GM19351 (cell line): ENCODE results near the gene PTBP1.
"Not testable (repeated sequence)": the region's sequence is repeated elsewhere in the genome, so short reads cannot be mapped to it uniquely, and the experiment has no call there.

Experiments used
- ATAC-seq: cut with Tn5 transposase; IDR thresholded peaks from one replicate; pipeline ENCODE4 v1.9.1; 2021; ENCODE audit warnings: mild to moderate bottlenecking, moderate library complexity; ENCODE audit not compliant: unreplicated experiment

PTBP1 gene

DNA sequence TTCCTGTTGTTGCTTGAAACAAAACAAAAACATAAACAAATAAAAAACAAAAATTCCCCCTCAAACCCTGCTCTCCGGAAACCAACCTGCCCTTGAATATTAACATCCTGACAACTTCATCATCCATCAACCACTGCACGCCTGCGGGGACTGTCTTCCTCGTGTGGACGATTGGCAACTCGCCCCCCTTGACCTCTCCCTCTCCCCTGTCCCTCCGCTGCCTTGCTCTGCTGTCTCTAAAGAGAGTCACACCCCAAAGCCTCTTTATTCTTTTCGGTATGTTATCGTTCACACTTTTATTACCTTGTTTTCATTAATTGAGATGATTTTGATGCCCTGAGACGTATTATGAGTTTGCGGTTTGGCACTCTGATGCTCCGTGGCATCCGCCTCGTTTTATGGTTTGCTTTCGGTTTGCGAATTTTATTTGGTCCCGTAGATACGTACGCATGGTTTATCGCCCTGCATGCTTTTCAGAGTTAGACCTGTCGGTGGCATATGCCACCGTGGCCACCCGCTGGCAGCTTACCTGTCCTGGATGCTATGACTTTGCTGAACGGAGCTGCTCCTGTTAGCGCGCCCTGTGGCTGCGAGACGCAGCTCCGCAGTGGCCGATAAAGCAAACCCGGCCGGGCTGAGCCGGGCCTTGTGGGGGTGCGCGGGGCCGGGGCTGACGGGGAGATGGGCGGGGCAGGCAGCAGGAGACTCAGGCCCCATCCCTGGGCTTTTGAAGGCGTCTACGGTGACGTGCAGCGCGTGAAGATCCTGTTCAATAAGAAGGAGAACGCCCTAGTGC is 10.6 kb downstream of the PTBP1 start:
- ATAC-seq = no peak

GRCh38 chr19:808423-808775 is 11.1 kb downstream of the PTBP1 start:
- ATAC-seq = no peak

GRCh38 chr19:810077-810855 is 13.0 kb downstream of the PTBP1 start:
- no peak for ATAC-seq

GRCh38 chr19:810883-811489 is 13.7 kb downstream of the PTBP1 start:
- no peak for ATAC-seq

- no peak for ATAC-seq
Measured at GRCh38 chr19:811506-812048, 14.3 kb downstream of the PTBP1 start.

DNA sequence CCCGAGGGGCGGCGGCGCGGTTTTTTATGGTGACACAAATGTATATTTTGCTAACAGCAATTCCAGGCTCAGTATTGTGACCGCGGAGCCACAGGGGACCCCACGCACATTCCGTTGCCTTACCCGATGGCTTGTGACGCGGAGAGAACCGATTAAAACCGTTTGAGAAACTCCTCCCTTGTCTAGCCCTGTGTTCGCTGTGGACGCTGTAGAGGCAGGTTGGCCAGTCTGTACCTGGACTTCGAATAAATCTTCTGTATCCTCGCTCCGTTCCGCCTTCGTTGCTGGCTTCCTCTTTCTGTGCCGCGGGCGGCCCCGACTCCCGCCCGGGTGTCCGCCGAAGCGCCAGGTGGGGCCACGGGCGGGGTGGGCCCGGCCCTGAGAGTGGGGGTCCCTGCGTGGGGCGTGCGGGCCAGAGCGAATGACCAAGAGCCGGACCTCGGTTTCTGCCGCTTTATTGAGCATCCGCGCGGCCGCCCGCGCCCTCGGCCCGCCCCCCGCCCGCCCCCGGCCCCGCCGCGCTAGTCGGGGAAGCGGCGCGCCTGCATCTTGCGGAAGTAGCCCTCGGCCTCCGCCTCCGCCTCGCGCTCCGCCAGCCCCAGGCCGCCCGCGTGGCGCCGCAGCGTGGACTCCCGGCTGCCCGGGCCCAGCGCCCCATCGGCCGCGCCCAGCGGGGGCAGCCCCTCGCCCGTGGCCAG is 14.9 kb downstream of the PTBP1 start:
- ATAC-seq = no peak

GRCh38 chr19:812747-813218 is 15.5 kb downstream of the PTBP1 start:
- no peak for ATAC-seq

DNA sequence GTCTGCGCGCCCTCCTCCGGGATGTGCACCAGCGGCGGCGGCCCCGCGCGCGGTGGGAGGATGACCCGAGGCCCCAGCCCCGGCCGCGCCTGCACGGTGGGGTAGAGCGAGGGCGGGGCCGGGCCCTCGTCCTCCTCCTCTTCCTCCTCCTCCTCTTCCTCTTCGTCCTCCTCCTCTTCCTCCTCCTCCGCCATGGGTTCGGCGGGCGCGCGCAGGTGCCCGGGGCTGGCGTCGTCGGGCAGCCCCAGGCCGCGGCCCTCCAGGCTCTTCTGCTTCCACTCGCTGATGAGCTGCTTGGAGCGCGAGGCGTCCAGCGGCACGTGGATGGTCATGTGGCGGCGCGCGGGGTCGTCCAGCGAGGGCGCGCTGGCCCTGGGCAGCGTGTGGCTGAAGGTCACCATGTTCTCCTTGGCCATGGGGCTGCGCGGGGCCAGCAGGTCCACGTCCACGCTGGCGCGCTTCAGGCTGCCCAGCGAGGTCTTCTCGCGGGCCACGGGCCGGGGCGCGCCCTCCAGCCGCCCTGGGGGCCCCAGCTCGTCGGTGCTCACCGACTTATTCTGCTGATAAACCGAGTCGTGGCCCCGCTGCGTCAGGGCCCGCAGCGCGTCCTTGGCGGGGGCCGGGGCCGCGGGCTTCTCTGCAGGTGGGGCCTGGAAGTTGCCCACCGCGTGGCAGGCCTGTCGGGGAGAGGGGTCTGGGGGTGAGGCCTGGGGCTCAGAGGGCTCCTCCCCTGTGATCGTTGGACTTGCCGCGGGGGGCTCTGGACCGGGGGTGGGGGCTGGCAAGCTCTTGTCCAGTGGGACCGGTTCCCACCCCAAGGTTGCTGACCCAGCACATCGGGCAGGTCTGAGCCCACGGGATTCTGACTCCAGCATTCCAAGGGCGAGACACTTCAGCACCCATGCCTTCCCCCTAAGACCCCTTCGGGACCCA is 16.2 kb downstream of the PTBP1 start:
- no peak for ATAC-seq

DNA sequence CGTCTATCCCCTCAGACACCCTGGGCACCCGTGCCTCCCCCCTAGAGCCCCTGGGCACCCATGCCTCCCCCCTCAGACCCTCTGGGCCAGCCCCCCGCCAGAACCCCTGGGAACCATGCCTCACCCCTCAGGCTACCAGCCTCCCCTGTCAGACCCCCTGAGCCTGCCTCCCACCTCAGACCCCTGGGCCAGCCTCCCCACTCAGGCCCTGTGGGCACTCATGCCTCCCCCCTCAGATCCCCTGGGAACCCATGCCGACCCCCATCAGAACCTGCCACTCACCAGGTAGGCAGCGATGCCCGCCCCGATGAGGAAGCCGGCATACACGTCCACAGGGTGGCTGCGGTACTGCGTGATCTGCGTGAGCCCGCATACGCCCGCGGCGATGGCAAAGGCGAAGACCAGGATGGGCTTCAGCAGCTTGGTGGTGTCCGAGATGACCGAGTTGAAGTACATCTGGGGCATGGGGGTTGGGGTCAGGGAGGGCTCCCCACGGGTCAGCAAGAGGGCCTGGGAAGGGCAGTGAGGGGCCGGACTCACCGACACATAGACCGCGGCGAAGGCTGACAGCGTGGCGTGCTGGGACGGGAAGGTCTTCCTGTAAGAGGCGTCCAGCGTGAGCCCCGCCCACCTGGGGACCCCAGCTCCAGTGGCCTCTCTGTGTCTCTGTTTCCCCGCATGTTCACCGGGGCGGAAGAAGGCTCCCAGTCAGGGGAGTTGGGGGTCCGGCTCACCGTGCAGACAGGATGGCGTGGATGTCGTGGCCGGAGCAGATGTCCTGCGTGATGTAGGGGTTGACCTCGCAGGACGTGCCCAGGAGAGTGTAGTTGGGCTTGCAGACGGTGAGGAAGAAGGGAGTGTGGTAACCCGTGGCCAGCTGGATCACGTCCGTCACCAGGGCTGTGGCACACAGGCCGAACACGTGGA is 17.2 kb downstream of the PTBP1 start:
- no peak for ATAC-seq

- ATAC-seq = no peak
Measured at GRCh38 chr19:815079-815774, 18.0 kb downstream of the PTBP1 start.

DNA sequence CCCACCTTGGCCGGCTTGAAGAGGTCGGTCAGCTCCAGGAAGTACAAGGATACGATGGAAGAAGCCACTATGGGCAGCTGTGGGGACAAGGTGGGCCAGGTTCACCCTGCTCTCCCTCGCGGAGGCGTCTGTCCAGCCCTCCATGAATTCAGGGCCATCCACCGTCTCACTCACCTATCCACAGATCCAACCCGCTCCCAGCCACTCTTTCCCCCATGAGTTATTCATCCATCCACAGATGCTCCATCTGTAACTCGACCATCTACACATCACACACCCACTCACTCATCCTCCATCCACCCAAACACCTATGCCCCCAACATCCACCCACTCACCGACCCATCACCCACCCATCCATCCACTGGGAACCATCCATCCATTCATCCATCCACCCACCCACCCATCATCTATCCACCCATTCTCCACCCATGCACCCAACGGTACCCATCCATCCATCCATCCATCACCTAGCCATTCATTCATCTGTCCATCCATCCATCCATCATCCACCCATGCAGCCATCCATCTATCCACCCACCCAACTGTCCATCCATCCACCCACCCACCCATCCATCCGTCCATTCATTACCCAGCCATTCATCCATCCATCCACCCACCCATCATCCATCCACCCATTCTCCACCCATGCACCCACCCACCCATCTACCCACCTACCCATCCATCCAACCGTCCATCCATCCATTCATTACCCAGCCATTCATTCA is 18.7 kb downstream of the PTBP1 start:
- no peak for ATAC-seq

- ATAC-seq = no peak
Measured at GRCh38 chr19:816500-816857, 19.2 kb downstream of the PTBP1 start.

DNA sequence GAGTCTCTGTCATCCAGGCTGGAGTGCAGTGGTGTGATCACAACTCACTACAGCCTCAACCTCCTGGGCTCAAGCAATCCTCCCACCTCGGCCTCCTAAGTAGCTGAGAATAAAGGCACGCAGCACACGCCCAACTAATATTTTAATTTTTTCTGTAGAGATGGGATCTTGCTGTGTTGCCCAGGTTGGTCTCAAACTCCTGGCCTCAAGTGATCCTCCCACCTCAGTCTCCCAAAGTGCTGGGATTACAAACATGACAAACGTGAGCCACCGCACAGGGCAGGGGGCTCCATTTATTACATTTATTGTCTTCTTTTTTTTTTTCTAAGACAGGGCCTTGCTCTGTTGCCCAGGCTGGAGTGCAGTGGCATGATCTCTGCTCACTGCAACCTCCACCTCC is 23.0 kb downstream of the PTBP1 start:
- ATAC-seq = not testable (repeated sequence)

GRCh38 chr19:821231-821824 is 24.1 kb downstream of the PTBP1 start:
- ATAC-seq = no peak

DNA sequence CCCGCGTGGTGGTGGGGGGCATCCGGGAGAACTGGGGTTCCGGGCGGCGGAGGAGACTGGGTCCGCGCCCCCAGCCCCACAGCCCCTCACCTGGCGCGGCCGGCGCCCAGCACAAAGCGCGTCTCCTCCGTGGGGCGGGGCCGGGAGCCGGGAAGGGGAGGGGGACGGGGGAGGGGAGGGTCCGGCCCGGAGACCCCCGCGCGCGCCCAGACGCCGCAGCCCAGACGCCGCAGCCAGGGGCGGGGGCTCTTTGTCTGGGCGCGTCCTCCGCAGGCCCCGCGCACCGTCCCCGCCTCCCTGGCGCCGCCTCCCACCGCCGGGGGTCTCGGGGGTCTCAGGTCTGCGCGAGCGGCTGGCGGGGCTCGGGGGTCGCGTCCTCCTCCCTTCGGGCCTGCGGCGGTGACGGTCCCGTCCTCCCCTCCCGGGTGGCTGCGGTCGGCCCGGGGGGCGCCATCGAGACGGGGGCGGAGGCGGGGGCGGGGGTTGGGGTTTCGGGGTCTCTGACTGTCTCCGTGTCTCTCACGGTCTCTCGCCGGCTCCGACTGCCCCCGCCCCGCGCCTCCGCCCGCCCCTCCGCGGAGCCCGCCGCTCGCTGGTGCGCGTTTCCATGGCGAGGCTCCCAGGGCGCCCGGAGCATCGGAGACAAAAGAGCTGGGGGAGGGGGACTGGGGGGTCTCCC is 24.7 kb downstream of the PTBP1 start, which contains the start of gene PLPPR3:
Gene PLPPR3 (minus strand): TSS at position 131 of the 679 bp plus-strand sequence. CDS start 396 bp downstream, outside the sequence.
- ATAC-seq = no peak

- no peak for ATAC-seq
Measured at GRCh38 chr19:823565-824121, 26.4 kb downstream of the PTBP1 start.
